Gastroesophageal sphincter (tissue), 3 donors: Measurements from ENCODE around the gene ARL16.

ENCODE experiments used
- EP300 ChIP-seq: sonication (generic); formaldehyde crosslinking; IDR thresholded peaks from one replicate; pipeline ENCODE4 v1.6.1; 2017; ENCODE audit warnings: antibody characterized with exemption, mild to moderate bottlenecking
- TF ChIP-seq, protein P1 (sequence below), 4 experiments: fragments of 200-600 bp in 2 of 4; fragments of 450-650 bp in 2 of 4; sonication (generic) in 1 of 4; IDR thresholded peaks; one replicate each; pipeline ENCODE4 v1.5.1; 2017 to 2019; ENCODE audit warnings: antibody characterized with exemption in 4 of 4, mild to moderate bottlenecking in 2 of 4, moderate library complexity in 2 of 4

DNA sequence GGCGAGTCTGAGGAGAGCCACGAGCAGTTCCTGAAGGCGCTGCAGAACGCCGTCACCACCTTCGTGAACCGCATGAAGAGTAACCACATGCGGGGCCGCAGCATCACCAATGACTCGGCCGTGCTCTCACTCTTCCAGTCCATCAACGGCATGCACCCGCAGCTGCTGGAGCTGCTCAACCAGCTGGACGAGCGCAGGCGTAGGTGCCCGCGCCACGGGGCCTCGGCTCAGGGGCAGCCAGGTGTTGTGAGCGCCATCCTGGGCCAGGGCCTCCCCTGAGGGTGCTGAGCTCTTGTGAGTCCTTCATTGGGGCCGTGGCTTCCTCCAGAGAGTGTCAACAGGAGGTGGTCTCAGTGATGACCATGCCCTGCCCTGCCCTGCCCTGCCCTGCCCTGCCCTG is 12.2 kb upstream of the ARL16 start:
- TF ChIP-seq, protein P1, sequence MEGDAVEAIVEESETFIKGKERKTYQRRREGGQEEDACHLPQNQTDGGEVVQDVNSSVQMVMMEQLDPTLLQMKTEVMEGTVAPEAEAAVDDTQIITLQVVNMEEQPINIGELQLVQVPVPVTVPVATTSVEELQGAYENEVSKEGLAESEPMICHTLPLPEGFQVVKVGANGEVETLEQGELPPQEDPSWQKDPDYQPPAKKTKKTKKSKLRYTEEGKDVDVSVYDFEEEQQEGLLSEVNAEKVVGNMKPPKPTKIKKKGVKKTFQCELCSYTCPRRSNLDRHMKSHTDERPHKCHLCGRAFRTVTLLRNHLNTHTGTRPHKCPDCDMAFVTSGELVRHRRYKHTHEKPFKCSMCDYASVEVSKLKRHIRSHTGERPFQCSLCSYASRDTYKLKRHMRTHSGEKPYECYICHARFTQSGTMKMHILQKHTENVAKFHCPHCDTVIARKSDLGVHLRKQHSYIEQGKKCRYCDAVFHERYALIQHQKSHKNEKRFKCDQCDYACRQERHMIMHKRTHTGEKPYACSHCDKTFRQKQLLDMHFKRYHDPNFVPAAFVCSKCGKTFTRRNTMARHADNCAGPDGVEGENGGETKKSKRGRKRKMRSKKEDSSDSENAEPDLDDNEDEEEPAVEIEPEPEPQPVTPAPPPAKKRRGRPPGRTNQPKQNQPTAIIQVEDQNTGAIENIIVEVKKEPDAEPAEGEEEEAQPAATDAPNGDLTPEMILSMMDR (IDR thresholded peaks at IDR 0.05) = no peak
- no peak for TF ChIP-seq EP300
